Measurements from ENCODE around the gene STEAP1B.

The STEAP1B gene

DNA sequence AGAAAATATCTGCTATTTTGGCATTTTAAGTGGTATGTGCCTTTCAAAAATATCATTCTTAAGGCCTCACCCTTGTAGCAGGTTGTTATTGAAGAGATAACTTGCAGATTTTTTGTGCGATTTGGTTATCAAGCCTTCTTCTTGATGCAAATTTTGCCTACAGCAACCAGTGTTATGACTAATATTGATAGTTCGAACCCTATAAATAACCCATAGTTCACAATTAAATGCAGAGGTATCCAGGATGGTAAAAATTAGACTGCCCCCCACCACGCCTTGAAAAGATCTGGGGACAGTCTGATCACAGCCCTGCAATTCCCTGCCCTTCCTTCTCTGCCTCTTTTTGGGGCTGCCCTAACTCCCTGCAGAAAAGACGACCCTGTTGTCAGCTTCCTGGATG lies 114.7 kb downstream of the STEAP1B start:
- no peaks in the 10 kb centered on the region for H3K36me3 ChIP-seq (ENCODE audit: insufficient read depth, low read length)
- peaks cover 8% of the 10 kb centered on the region for H3K4me1 ChIP-seq (ENCODE audit: insufficient read depth, low read length, poor library complexity, severe bottlenecking)
- H3K9ac ChIP-seq (ENCODE audit: low read depth, low read length, poor library complexity, severe bottlenecking) = no peak overlapping the region
- no peaks in the 10 kb centered on the region for H3K9me2 ChIP-seq (replicated peaks; ENCODE audit: low read depth, low read length)
- H3K27me3 ChIP-seq (ENCODE audit: insufficient read depth, low read length, poor library complexity, severe bottlenecking) = no peaks in the 10 kb centered on the region
- TF ChIP-seq, protein P1, sequence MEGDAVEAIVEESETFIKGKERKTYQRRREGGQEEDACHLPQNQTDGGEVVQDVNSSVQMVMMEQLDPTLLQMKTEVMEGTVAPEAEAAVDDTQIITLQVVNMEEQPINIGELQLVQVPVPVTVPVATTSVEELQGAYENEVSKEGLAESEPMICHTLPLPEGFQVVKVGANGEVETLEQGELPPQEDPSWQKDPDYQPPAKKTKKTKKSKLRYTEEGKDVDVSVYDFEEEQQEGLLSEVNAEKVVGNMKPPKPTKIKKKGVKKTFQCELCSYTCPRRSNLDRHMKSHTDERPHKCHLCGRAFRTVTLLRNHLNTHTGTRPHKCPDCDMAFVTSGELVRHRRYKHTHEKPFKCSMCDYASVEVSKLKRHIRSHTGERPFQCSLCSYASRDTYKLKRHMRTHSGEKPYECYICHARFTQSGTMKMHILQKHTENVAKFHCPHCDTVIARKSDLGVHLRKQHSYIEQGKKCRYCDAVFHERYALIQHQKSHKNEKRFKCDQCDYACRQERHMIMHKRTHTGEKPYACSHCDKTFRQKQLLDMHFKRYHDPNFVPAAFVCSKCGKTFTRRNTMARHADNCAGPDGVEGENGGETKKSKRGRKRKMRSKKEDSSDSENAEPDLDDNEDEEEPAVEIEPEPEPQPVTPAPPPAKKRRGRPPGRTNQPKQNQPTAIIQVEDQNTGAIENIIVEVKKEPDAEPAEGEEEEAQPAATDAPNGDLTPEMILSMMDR (conservative IDR thresholded peaks at IDR 0.05; ENCODE audit: low read length) = no peak
- TF ChIP-seq EZH2phosphoT487 (IDR thresholded peaks at IDR 0.05; ENCODE audit: borderline replicate concordance) = no peak
- H2AFZ ChIP-seq (ENCODE audit: low read length) = no peak overlapping the region
- H3K4me2 ChIP-seq (ENCODE audit: low read depth, low read length, poor library complexity, severe bottlenecking) = no peak overlapping the region
- no peaks in the 10 kb centered on the region for H3K79me2 ChIP-seq (ENCODE audit: insufficient read depth, low read length)
- H3F3A ChIP-seq (ENCODE audit: low read depth) = no peaks in the 10 kb centered on the region
- H3K4me3 ChIP-seq (ENCODE audit: low read length, poor library complexity, severe bottlenecking) = no peak overlapping the region
- H4K20me1 ChIP-seq (ENCODE audit: insufficient read depth, low read length, poor library complexity, severe bottlenecking) = no peaks in the 10 kb centered on the region
- H3K9me3 ChIP-seq (ENCODE audit: insufficient read depth, low read depth, low read length) = no peaks in the 10 kb centered on the region

DNA sequence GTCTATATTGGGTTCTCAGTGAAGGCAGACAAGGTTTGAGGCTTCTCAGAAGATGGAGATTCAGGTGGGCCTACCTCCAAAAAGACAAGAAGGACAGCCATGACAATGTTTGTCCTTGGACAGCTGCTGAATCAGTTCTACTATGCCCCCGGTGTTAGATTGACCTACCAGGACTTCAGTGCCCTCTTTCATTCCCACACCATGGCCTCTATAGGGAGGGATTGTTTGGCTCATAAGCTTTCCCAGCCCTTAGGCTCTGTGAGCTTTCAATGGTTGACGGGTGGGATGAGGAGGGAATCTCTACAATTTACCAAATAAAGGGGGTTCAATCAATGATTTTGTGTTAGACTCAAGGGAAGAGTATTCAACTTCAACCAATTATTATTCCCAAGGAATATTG lies 119.7 kb downstream of the STEAP1B start:
- no peak overlapping the region for H3K9ac ChIP-seq (ENCODE audit: low read depth, low read length, poor library complexity, severe bottlenecking)
- no peaks in the 10 kb centered on the region for H3K27me3 ChIP-seq (ENCODE audit: insufficient read depth, low read length, poor library complexity, severe bottlenecking)
- H4K20me1 ChIP-seq (ENCODE audit: insufficient read depth, low read length, poor library complexity, severe bottlenecking) = no peaks in the 10 kb centered on the region
- H3K9me2 ChIP-seq (replicated peaks; ENCODE audit: low read depth, low read length) = no peaks in the 10 kb centered on the region
- no peak overlapping the region for H2AFZ ChIP-seq (ENCODE audit: low read length)
- no peaks in the 10 kb centered on the region for H3K9me3 ChIP-seq (ENCODE audit: insufficient read depth, low read depth, low read length)
- no peak for TF ChIP-seq EZH2phosphoT487 (IDR thresholded peaks at IDR 0.05; ENCODE audit: borderline replicate concordance)
- TF ChIP-seq, protein P1 (conservative IDR thresholded peaks at IDR 0.05; ENCODE audit: low read length) = no peak
- no peak overlapping the region for H3K4me3 ChIP-seq (ENCODE audit: low read length, poor library complexity, severe bottlenecking)
- no peaks in the 10 kb centered on the region for H3K36me3 ChIP-seq (ENCODE audit: insufficient read depth, low read length)
- H3K4me1 ChIP-seq (ENCODE audit: insufficient read depth, low read length, poor library complexity, severe bottlenecking) = peaks cover 8% of the 10 kb centered on the region
- no peaks in the 10 kb centered on the region for H3F3A ChIP-seq (ENCODE audit: low read depth)
- no peak overlapping the region for H3K4me2 ChIP-seq (ENCODE audit: low read depth, low read length, poor library complexity, severe bottlenecking)
- H3K79me2 ChIP-seq (ENCODE audit: insufficient read depth, low read length) = no peaks in the 10 kb centered on the region

DNA sequence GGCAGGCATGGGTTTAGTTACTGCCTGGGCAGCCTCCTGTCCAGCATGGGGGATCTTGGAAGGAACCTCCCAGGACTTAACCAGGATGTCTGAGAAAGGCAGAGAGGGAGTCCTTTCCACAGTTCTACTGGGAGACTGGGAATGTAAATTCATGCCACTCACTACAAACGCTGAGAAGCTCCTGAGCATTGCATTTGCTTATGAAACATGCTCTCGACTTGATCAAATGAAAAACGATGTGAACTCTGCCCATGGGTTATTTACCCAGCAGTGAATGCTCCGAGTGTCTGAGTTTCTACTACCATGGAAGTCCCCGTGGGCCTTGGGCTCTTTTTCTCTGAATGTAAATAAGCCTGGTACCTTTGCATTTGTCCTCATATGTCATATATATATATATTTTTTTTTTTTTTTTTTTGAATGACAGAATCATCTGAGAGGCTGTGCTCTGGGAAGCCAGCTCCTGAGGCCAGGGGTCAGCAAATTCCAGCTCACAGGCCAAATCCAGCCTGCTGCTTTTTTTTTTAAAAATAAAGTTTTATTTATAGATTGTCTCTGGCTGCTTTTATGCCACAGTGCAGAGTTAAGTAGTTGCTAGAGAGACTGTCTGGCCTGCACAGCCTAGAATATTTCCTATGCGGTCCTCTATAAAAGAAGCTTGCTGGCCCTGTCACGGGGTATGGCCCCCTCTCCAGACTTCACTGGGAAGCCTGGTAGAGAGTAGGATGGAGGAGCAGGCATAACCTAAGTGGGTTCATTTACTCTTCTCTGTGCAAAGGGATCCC lies 121.6 kb downstream of the STEAP1B start:
- Histone ChIP-seq H3K9me3 (ENCODE audit: insufficient read depth, low read depth, low read length) (no peaks in the 10 kb centered on the region), H3K4me1 (ENCODE audit: insufficient read depth, low read length, poor library complexity, severe bottlenecking) (no peaks in the 10 kb centered on the region), H3K9me2 (replicated peaks; ENCODE audit: low read depth, low read length) (no peaks in the 10 kb centered on the region), H2AFZ (ENCODE audit: low read length) (no peak overlapping the region), H3K4me3 (ENCODE audit: low read length, poor library complexity, severe bottlenecking) (no peak overlapping the region), H3K4me2 (ENCODE audit: low read depth, low read length, poor library complexity, severe bottlenecking) (no peak overlapping the region), H3K9ac (ENCODE audit: low read depth, low read length, poor library complexity, severe bottlenecking) (no peak overlapping the region), H3K36me3 (ENCODE audit: insufficient read depth, low read length) (no peaks in the 10 kb centered on the region), H3K79me2 (ENCODE audit: insufficient read depth, low read length) (no peaks in the 10 kb centered on the region), H3K27me3 (ENCODE audit: insufficient read depth, low read length, poor library complexity, severe bottlenecking) (no peaks in the 10 kb centered on the region), H3F3A (ENCODE audit: low read depth) (no peaks in the 10 kb centered on the region), H4K20me1 (ENCODE audit: insufficient read depth, low read length, poor library complexity, severe bottlenecking) (no peaks in the 10 kb centered on the region)
- TF ChIP-seq, protein P1 (conservative IDR thresholded peaks at IDR 0.05; ENCODE audit: low read length) = no peak
- TF ChIP-seq EZH2phosphoT487 (IDR thresholded peaks at IDR 0.05; ENCODE audit: borderline replicate concordance) = no peak
